Loucy (cell line): ENCODE data around the gene CENPO.

Source experiments
- EZH2phosphoT487 ChIP-seq: fragments of 200-600 bp; IDR thresholded peaks from 2 replicates; pipeline ENCODE4 v1.6.1; 2018; ENCODE audit warnings: antibody characterized with exemption, mild to moderate bottlenecking, moderate library complexity, borderline replicate concordance
- TF ChIP-seq, protein P1 (sequence below): fragments of 200-600 bp; sonication (generic); conservative IDR thresholded peaks from 2 replicates; pipeline ENCODE4 v1.5.1; 2014; ENCODE audit warnings: mild to moderate bottlenecking, antibody characterized with exemption, low read length

DNA sequence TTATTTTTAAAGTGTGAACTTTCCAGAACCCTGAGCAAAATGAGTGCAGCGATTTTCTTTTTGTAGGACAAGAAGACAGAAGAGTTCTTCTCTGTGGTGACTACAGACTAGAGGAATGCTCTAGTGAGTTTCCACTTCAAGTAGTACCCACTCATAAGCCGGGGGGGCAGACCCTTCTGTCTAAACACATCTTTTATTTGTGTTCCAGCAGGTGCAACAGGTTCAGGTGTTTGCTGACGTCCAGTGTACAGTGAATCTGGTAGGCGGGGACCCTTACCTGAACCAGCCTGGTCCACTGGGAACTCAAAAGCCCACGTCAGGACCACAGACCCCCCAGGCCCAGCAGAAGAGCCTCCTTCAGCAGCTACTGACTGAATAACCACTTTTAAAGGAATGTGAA lies 25.2 kb upstream of the CENPO start:
- no peak for TF ChIP-seq EZH2phosphoT487
- TF ChIP-seq, protein P1, sequence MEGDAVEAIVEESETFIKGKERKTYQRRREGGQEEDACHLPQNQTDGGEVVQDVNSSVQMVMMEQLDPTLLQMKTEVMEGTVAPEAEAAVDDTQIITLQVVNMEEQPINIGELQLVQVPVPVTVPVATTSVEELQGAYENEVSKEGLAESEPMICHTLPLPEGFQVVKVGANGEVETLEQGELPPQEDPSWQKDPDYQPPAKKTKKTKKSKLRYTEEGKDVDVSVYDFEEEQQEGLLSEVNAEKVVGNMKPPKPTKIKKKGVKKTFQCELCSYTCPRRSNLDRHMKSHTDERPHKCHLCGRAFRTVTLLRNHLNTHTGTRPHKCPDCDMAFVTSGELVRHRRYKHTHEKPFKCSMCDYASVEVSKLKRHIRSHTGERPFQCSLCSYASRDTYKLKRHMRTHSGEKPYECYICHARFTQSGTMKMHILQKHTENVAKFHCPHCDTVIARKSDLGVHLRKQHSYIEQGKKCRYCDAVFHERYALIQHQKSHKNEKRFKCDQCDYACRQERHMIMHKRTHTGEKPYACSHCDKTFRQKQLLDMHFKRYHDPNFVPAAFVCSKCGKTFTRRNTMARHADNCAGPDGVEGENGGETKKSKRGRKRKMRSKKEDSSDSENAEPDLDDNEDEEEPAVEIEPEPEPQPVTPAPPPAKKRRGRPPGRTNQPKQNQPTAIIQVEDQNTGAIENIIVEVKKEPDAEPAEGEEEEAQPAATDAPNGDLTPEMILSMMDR: no peak
